Dermis blood vessel endothelial cell (primary cell): ENCODE measurements around the gene PHAF1. TPM values are rescaled to one million over a fixed set of nuclear protein-coding genes. Genes with fewer than 3 reads are reported as not detected.

Experiments
- DNase-seq: peaks from one replicate; pipeline ENCODE4 v3.0.0; 2010
- total RNA-seq: library from RNA; depleted of rRNA; stranded (reverse); fragments of >200 nt; gene quantifications from 2 replicates; pipeline ENCODE4 v1.2.3, GENCODE V29; 2014

Gene PHAF1
- total RNA-seq, 1 donor from 2014 or later = 14.8 TPM

GRCh38 chr16:67148221-67148620, 38.5 kb downstream of the PHAF1 start:
- no peak for DNase-seq

- no peak for DNase-seq
Measured at GRCh38 chr16:67148656-67149275, 39.0 kb downstream of the PHAF1 start.

GRCh38 chr16:67149276-67150046, 39.7 kb downstream of the PHAF1 start:
- DNase-seq = no peak

- DNase-seq = peak; percentile 58
Measured at GRCh38 chr16:67150047-67150832, 40.5 kb downstream of the PHAF1 start.

GRCh38 chr16:67150833-67151396, 41.2 kb downstream of the PHAF1 start, which contains the start of gene B3GNT9:
TSS of gene B3GNT9 (minus strand) at chr16:67150998. CDS start at chr16:67150485, 513 bp downstream.
- peak; percentile 49 for DNase-seq

DNA sequence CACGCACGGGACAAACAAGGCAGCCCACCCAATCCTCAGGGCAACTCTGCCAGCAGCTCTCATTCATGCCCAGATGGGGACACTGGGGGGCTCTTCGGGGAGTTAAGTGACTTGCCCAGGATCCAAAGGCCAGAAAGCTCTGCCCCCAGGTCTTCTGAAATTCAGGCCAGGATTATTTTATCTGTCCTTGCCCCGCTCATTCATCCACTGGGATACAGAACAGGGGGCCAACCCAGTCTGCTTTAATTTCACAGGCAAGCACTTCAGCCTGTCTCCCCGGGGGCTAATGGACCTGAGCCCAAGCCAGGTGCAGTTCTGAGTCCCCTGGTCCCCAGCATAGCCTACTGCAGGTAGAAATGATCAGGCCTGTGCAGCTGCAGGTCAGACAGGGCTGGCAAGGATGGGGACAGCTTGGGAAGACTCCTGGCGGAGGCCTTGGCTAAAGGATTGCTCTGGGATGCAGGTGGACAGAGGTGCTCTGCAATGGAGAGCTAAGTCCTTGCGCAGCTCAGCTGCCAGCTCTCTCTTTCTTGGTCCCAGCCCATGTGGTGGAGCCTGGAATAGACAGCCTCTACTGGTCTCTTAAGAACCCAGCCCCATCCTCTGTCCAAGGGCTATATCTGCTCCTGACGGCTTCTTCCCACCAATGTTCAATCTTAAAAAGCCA, 41.8 kb downstream of the PHAF1 start:
- no peak for DNase-seq

DNA sequence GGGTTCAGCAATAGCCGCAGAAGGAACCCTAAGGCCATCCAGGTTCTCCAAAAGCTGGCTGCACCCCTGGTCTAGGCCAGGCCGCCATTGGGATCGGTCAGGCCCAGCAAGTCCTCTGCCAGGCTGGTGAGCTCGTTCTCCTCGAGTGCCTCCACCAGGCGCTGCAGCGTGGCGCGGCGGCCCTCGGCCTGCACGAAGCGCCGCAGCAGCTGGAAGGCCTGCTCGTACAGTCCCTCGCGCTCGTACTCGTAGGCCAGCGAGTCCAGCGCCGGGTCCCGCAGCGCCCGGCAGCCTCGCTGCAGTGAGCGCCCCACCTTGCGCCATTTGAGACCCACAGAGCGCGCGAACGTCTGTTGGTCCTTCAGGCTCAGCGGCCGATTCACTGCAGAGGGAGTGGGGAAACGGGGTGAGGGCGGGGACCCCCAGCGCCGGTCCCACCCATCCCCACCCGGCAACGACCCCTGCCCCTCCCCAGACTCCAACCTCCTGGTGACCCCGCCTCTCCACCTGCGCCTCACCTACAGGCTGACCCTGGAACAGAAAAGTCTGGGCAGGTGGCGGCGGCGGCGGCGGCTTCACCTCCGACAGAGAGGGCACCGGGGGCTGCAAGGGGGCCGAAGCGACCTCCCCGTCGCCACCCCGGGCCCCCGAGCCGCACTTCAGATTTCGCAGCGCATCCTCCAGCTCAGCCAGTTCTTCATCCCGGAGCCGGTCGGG, 45.0 kb downstream of the PHAF1 start:
- no peak for DNase-seq

DNA sequence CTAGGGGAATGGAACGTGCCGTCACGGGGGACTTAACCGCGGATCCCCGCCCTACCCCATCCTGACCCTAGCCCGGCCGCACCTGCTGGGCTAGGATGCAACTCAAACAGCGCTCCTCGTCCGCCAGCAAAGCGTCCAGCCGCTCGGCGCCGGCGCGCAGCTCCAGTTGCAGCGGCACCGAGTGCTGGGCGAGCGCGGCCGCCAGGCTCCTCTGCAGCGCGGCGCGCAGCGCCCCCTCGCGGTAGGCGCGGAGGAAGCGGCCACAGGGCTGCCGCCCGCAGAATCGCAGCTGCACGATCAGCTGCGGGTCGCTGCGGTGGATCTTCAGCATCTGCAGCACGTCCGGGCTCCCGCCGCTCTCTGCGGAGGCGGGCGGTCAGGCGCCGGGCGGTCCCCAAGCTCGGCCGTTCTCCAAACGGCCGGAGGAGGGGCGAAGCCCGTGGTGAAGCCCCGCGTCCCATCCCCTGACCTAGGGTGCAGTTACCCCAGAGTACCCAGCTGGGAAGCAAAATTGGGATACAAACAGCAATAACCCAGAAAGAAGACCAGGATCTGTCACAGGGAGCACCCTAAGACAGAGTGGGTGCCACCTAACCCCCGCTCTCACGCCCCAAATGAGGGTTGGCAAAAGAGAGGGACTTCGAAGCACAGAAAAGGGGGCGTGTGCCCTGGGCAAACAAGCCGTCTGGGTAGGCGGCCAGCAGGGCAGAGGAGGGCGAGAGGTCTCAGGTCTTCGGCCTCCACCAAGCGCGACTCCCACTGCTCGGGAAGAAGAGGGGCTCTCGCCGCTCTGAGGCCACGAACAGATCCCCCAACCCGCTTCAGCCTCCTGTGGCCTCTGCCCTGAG, 45.8 kb downstream of the PHAF1 start:
- DNase-seq = peak; percentile 87

GRCh38 chr16:67156143-67156844, 46.6 kb downstream of the PHAF1 start:
- no peak for DNase-seq

GRCh38 chr16:67157106-67157748, 47.5 kb downstream of the PHAF1 start:
- DNase-seq = no peak

DNA sequence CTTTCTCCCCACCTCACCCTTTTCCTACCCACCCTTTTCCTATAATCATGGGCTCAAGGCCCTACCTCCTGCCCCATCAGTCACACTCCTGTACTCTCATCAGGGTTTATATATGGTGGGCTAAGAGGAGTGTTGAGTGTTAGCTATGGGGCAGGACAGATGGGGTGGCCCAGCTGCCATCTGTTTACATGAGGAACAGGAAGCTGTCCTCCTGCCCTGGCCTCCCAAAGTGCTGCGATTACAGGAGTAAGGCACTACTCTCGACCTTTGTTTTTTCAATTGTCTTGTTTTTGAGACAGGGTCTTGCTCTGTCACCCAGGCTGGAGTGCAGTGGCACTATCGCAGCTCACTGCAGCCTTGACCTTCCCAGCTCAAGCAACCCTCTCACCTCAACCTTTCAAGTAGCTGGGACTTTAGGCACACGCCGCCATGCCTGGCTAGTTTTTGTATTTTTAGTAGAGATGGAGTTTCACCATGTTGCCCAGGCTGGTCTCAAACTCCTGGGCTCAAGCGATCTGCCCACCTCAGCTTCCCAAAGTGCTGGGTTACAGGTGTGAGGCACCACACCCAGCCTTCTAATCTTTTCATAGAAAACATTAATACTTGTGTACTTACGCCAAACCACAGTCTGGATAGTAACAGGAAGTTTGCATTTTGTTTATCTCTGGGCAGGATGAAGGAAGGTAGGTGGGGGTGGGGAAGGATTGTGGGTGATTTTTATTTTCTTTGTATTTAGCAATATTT, 48.3 kb downstream of the PHAF1 start:
- DNase-seq = no peak

DNA sequence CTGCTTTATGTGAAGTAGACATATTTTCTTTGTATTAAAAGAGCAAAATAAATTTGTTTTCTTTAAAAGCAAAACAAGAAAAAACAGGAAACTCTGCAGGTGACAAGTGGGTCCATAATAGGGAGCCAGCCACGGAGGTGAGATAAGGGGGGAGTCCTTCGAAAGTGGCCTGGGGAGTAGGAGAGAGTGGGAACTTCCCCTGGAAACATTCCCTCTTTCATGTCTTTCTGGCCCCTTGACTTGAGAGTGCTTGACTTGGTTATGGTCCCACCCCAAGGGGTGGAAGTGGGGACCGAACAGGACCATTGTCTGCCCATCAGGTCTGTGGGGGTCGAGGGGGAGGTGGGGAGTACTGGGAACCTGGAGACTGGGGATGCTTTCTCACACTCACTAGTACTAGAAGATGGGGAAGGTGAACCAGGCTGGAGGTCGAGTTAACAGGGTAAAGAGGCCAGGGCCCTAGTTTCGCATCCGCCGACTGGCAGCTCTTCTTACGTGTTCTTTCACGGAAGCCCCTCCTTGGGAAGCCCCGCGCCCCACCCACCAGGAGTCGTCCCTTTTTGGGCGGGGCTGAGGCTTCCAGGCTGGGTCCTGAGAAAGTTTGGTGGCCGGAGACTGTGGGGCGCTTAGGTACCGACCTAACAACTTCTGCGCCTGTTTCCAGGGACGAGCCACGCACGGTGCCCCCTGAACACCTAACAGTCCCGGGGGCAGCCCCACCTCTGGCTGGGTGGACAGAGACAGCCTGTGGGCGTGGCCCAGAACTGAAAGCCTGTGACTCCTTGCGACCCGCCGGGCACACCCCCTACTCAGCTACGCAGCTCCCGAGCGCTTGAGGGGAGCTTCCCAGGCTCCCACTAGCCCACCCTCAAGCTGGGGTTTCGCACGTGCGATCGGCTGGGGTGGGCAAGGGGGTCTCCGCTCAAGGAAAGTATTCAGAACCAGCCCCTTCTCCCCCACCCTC, 49.2 kb downstream of the PHAF1 start:
- DNase-seq = no peak

GRCh38 chr16:67161595-67162058, 51.9 kb downstream of the PHAF1 start:
- DNase-seq = no peak

DNA sequence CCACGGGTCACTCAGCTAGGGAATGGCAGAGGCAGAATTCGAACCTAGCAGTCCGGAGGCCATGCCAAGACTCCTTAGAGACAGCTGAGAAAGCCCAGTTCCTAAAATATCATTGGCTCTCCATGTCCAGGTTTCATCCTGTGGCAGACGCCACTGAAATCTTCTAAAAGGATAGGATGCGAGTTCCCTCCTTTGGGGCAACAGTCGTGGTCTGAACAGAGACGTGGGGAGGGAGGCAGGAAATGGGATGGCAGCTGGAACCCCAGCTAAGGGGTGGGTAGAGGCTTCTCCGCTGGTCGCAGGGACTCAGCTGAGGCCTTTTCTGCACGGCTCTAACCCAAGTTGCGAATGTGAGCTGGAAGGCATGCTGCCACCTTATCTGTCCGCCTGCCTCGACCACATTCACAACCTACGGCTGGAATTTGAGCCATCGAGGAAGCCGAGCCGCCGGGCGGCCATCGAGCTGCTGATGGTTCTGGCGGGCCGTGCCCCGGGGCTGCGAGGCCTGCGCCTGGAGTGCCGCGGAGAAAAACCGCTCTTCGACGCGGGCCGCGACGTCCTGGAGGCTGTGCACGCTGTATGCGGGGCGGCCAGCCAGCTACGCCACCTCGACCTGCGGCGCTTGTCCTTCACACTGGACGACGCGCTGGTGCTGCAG, 52.9 kb downstream of the PHAF1 start:
- DNase-seq = no peak

- peak; percentile 64 for DNase-seq
Measured at GRCh38 chr16:67163164-67163998, 53.6 kb downstream of the PHAF1 start.

GRCh38 chr16:67163999-67164558, 54.3 kb downstream of the PHAF1 start:
- DNase-seq = no peak
